Upper lobe of left lung (tissue), 6 donors: Measurements from ENCODE around the gene UPK3A. TPM values are rescaled to one million over a fixed set of nuclear protein-coding genes. Genes with fewer than 3 reads are reported as not detected.
A peak's percentile ranks its signal among the peaks of the same experiment; 100 is the strongest.
"Not testable (repeated sequence)": the region's sequence is repeated elsewhere in the genome, so short reads cannot be mapped to it uniquely, and the experiment has no call there.

ENCODE experiments used
- ATAC-seq, 2 donors: fragments of 200-7000 bp; cut with Tn5 transposase; one replicate each; pipeline ENCODE4 v1.9.1; 2022; ENCODE audit warnings: mild to moderate bottlenecking in 2 of 2, moderate library complexity in 2 of 2; ENCODE audit not compliant: low FRiP score in 2 of 2
- DNase-seq, 2 donors: peaks; one replicate each; pipeline ENCODE4 v3.0.0-alpha.2; 2019 to 2020
- H3K27ac ChIP-seq, 4 donors: fragments of 200-600 bp; sonication (generic); one replicate each; pipeline ENCODE4 v1.5.1; 2016 to 2019
- H3K27me3 ChIP-seq, 4 donors: fragments of 200-600 bp; sonication (generic); one replicate each; pipeline ENCODE4 v1.5.1; 2017 to 2019
- H3K36me3 ChIP-seq, 4 donors: fragments of 200-600 bp; sonication (generic); one replicate each; pipeline ENCODE4 v1.5.1; 2016 to 2019
- H3K4me1 ChIP-seq, 4 donors: fragments of 200-600 bp; sonication (generic); one replicate each; pipeline ENCODE4 v1.5.1; 2018 to 2019
- H3K4me3 ChIP-seq, 4 donors: fragments of 200-600 bp; sonication (generic); one replicate each; pipeline ENCODE4 v1.5.1; 2017 to 2019; ENCODE audit warnings: mild to moderate bottlenecking in 2 of 4, moderate library complexity in 1 of 4
- H3K9me3 ChIP-seq, 4 donors: fragments of 200-600 bp; sonication (generic); one replicate each; pipeline ENCODE4 v1.5.1; 2018 to 2019
- EP300 ChIP-seq, 4 donors: sonication (generic); formaldehyde crosslinking; IDR thresholded peaks; one replicate each; pipeline ENCODE4 v1.5.1; 2017; ENCODE audit warnings: antibody characterized with exemption in 4 of 4, control low read depth in 2 of 4
- POLR2A ChIP-seq, 4 donors: fragments of 450-650 bp; IDR thresholded peaks; one replicate each; pipeline ENCODE4 v1.5.1; 2016 to 2017; ENCODE audit warnings: antibody characterized with exemption in 4 of 4, mild to moderate bottlenecking in 2 of 4
- POLR2AphosphoS5 ChIP-seq, 2 donors: sonication (generic); formaldehyde crosslinking; IDR thresholded peaks; one replicate each; pipeline ENCODE4 v1.5.1; 2017; ENCODE audit warnings: antibody characterized with exemption in 2 of 2
- WGBS, 2 donors: methylation state at CpG; one replicate each; pipeline ENCODE4 v1.1.5; 2017 to 2018; 5-methylcytosine and 5-hydroxymethylcytosine counted together
- total RNA-seq, 6 donors: library from RNA; depleted of rRNA in 4 of 6; stranded (reverse); fragments of >200 nt in 4 of 6; gene quantifications; one replicate each; pipeline versions ENCODE4 v1.1.0 to v1.2.1, GENCODE V29; 2016 to 2021
- TF ChIP-seq, protein P1 (sequence below), 6 experiments: fragments of 450-650 bp in 4 of 6; fragments of 200-600 bp in 2 of 6; sonication (generic) in 2 of 6; IDR thresholded peaks; one replicate each; pipeline ENCODE4 v1.5.1; 2016 to 2019; ENCODE audit warnings: antibody characterized with exemption in 6 of 6
- donor health status: DM: no; HTN: no; CAD: no; lungs with moderate emphysema.
- donor health status: DM: no; HTN: yes; CAD: no; lungs with severe emphysema.

The UPK3A gene
- total RNA-seq, 6 donors from 2014 or later, result 0.44 TPM; not detected in 5

DNA sequence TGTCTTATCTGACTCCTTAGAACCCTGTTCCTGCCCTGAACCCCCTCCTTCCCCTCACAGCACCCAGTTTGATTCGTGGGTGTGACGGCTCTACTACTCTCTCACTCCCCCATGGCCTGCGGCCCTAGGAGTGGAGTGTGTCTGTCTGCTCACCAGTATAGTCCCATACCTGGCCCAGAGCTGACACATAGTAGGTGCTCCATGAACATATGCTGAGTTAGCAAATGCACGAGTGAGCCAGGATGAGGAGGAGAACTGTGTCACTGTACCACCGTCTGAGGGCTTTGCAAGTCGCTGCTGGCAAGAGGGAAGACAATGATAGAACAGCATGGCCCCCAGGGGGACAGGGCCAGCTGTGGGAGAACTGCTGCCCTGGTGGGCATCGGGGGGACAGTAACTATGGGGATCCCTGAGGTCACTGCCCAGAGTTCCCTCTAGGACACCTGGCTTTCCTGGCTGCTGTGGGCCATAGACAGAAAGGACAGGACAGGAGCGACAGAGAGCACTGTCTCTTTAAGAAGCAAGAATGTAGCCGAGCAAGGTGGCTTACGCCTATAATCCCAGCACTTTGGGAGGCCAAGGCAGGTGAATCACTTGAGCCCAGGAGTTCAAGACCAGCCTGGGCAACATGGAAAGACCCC is 24.9 kb upstream of the UPK3A start:
- 70 to 76% methylated on average over 10 of the region's 10 CpGs for WGBS, 2 donors

DNA sequence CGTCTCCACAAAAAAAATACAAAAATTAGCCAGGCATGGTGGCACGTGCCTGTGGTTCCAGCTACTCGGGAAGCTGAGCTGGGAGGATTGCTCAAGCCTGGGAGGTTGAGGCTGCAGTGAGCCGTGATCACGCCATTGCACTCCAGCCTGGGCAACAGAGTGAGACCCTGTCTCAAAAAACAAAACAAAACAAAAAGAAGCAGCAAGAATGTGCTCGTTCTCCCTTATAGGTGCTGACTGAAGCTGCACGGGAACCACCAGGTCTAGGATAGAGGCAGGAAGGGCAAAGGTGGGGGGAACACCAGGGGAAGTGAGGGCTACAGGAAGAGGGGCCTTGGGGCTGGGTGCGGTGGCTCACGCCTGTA is 24.4 kb upstream of the UPK3A start:
- H3K4me3 ChIP-seq, H3K27me3 ChIP-seq, ATAC-seq, DNase-seq, H3K9me3 ChIP-seq, H3K27ac ChIP-seq, H3K36me3 ChIP-seq: not testable (repeated sequence)
- WGBS, 2 donors, result 77 to 88% methylated on average over 9 of the region's 9 CpGs
- peaks cover 10 to 13% (median 12%) of the 10 kb centered on the region in 4 donors for H3K4me1 ChIP-seq

More for the DNA sequence above, 24.9 kb upstream of the UPK3A start:
- ATAC-seq (no peak), DNase-seq (no peak)
- Histone ChIP-seq H3K4me3 (no peak overlapping the region), H3K36me3 (no peaks in the 10 kb centered on the region), H3K27me3 (no peaks in the 10 kb centered on the region), H3K4me1 (peaks cover 10 to 13% (median 12%) of the 10 kb centered on the region in 4 donors), H3K9me3 (no peaks in the 10 kb centered on the region), H3K27ac (no peak overlapping the region)
- no peak for TF ChIP-seq POLR2A (IDR thresholded peaks at IDR 0.05)
- TF ChIP-seq, protein P1, sequence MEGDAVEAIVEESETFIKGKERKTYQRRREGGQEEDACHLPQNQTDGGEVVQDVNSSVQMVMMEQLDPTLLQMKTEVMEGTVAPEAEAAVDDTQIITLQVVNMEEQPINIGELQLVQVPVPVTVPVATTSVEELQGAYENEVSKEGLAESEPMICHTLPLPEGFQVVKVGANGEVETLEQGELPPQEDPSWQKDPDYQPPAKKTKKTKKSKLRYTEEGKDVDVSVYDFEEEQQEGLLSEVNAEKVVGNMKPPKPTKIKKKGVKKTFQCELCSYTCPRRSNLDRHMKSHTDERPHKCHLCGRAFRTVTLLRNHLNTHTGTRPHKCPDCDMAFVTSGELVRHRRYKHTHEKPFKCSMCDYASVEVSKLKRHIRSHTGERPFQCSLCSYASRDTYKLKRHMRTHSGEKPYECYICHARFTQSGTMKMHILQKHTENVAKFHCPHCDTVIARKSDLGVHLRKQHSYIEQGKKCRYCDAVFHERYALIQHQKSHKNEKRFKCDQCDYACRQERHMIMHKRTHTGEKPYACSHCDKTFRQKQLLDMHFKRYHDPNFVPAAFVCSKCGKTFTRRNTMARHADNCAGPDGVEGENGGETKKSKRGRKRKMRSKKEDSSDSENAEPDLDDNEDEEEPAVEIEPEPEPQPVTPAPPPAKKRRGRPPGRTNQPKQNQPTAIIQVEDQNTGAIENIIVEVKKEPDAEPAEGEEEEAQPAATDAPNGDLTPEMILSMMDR (IDR thresholded peaks at IDR 0.05), result no peak
- TF ChIP-seq EP300 (IDR thresholded peaks at IDR 0.05), result no peak
- no peak for TF ChIP-seq POLR2AphosphoS5 (IDR thresholded peaks at IDR 0.05)

DNA sequence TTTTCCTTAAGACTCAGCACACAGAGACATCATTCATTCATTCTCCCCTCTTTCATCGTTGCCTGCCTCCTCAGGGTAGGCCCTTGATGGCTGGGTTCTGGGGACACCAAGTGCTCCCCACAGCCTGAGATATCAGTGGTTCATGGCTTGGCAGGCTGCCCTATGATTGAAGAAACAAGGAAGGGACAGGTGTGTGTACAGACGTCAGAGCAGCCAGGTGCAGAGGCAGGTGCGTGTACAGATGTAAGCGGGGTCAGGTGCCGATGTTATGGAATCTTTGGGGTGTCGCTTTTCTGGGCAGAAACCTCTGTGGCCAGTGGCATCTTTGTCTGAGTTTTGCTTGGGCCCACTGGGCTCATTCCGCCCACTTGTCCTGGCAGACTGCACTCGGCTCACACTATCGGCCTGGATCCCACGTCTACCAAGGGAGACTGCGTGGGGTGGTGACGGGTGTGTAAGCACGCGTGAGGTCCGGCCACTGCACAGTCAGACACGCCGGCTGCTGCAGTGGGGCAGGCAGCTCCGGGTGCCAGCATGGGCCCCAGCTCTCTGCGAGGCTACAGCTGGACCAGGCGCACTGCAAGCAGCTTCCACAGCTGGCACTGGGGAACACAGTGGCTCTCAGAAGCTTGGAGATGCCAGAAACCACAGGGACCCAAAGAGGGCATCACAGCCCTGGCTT is 23.2 kb upstream of the UPK3A start:
- no peak overlapping the region for H3K4me3 ChIP-seq
- H3K4me1 ChIP-seq, result peaks cover 10 to 13% (median 12%) of the 10 kb centered on the region in 4 donors
- no peak for TF ChIP-seq POLR2AphosphoS5 (IDR thresholded peaks at IDR 0.05)
- TF ChIP-seq, protein P1 (IDR thresholded peaks at IDR 0.05), result no peak
- TF ChIP-seq POLR2A (IDR thresholded peaks at IDR 0.05), result no peak
- TF ChIP-seq EP300 (IDR thresholded peaks at IDR 0.05), result no peak
- H3K9me3 ChIP-seq, result no peaks in the 10 kb centered on the region
- no peaks in the 10 kb centered on the region for H3K36me3 ChIP-seq
- no peak for ATAC-seq
- WGBS, 2 donors, result 82 to 84% methylated on average over 9 to 16 of the region's 20 CpGs
- no peak overlapping the region for H3K27ac ChIP-seq
- no peak for DNase-seq
- H3K27me3 ChIP-seq, result no peaks in the 10 kb centered on the region

DNA sequence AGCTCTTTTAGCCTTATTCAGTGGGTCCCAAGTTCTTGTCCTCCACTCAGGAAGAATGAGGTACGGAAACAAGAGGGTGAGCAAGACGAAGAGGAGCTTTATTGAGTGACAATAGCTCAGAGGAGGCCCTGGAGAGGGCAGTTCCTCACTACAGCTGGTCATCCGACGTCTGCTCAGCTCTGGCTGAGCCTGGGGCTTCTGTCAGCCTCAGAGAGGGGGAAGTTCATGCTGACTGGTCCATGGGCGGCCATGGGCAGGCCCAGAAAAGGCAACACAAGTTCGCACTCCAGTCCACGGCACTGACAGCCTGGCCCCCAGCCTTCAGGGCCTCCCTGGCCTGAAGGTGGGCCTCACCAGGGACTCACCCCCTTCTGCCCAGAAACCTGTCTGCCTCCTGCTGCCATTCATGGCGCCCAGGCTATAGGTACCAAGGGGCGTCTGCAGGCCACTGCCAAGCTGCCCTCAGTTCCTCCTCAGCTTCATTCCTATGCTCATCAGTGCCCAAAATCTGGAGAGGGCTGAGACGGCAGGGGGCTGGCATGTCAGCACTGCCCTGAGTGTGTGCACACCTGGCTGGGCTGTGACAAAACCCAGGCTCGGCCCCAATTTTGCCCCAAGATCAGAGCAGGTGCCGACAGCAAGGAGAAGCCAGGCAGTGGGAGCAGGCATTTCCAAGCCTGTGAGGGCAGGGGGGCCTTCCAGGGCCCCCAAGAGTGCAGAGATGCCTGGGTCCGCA is 22.4 kb upstream of the UPK3A start:
- no peak for DNase-seq
- no peaks in the 10 kb centered on the region for H3K36me3 ChIP-seq
- no peaks in the 10 kb centered on the region for H3K27me3 ChIP-seq
- H3K4me1 ChIP-seq, result peaks cover 10 to 13% (median 12%) of the 10 kb centered on the region in 4 donors
- peak; percentile 8 to 63 for ATAC-seq
- H3K4me3 ChIP-seq, result no peak overlapping the region
- no peak overlapping the region for H3K27ac ChIP-seq
- 58 to 62% methylated on average over 5 to 11 of the region's 13 CpGs for WGBS, 2 donors
- no peak for TF ChIP-seq EP300 (IDR thresholded peaks at IDR 0.05)
- no peaks in the 10 kb centered on the region for H3K9me3 ChIP-seq

DNA sequence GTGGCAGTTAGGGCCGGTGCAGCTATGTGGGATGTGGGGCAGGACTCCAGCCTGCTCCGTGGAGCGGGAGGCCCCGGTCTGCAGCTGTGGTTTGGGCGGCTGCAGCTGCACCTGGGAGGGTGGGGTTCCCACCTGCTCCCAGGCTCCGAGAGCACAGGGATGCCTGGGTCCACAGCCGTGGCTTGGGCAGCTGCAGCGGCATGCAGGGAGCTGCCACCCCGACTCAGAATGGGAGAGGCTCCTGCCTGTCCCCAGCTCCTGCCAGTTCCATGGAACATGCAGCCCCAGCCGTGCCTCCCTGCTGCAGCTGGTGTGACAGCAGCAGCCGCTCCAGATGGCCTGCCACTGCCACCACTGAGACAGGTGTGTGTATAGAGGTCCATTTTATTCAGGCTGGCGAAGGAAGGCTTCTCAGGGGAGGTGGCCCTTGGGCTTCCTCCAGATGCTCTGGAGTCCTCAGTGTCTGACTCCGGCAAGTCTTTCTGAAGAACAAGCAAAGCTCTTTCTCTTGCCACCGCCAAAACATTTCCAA is 21.8 kb upstream of the UPK3A start:
- H3K4me3 ChIP-seq, result no peak overlapping the region
- 70% methylated on average over 13 of the region's 14 CpGs; no CpG with 5 or more reads in 1 of the 2 donors for WGBS, 2 donors
- DNase-seq, result peak in 1 of 2 donors; percentile 77
- no peaks in the 10 kb centered on the region for H3K27me3 ChIP-seq
- H3K27ac ChIP-seq, result peak overlapping the region in 1 of 4 donors; percentile 61
- H3K4me1 ChIP-seq, result peaks cover 10 to 15% (median 13%) of the 10 kb centered on the region in 4 donors
- no peak for ATAC-seq
- no peaks in the 10 kb centered on the region for H3K36me3 ChIP-seq
- H3K9me3 ChIP-seq, result no peaks in the 10 kb centered on the region
- TF ChIP-seq POLR2AphosphoS5 (IDR thresholded peaks at IDR 0.05) (no peak), POLR2A (IDR thresholded peaks at IDR 0.05) (no peak), EP300 (IDR thresholded peaks at IDR 0.05) (no peak)
- TF ChIP-seq, protein P1 (IDR thresholded peaks at IDR 0.05), result no peak
